ENCODE results near the gene TTF2. TPM values are rescaled to one million over a fixed set of nuclear protein-coding genes. Genes with fewer than 3 reads are reported as not detected.

The TTF2 gene
- total RNA-seq, 1 donor from 2014 or later, result 3.7 TPM

DNA sequence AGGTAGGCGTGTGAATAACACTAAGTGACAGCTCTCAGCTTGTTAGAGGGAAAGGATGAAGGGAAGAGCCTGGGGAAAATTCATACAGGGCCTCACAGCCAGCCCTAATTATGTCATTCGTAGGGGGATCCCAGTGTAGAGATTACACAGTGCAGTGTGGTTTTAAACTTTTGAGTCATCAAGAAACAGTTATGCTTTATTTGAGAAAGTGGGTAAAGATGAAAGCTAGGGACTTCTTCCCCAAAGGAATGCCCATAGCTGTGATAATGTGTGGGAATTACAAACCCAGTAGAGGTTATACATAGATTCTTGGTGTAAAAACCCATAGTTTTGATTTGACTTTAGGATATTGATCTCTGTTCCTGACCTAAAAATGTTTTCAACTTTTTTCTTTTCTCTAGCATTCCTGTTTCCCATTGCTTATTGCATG, 1.9 kb downstream of the TTF2 start:
- Histone ChIP-seq H3K27ac (ENCODE audit: low read depth, low read length) (no peak overlapping the region), H3K4me3 (ENCODE audit: low read length in 3 of 3) (no peak overlapping the region), H3K27me3 (ENCODE audit: control insufficient read depth in 3 of 3, insufficient read depth in 3 of 3, low read length in 3 of 3) (no peaks in the 10 kb centered on the region), H3K4me1 (ENCODE audit: control insufficient read depth in 3 of 3, insufficient read depth in 3 of 3, low read length in 3 of 3) (peaks cover 12 to 16% (median 12%) of the 10 kb centered on the region in 3 donors), H3K9me3 (ENCODE audit: control insufficient read depth in 3 of 3, low read length in 3 of 3) (no peaks in the 10 kb centered on the region), H3K9ac (ENCODE audit: low read depth in 1 of 3, low read length in 3 of 3) (no peak overlapping the region), H3K36me3 (ENCODE audit: control insufficient read depth in 3 of 3, insufficient read depth in 3 of 3, low read length in 3 of 3) (no peaks in the 10 kb centered on the region)

DNA sequence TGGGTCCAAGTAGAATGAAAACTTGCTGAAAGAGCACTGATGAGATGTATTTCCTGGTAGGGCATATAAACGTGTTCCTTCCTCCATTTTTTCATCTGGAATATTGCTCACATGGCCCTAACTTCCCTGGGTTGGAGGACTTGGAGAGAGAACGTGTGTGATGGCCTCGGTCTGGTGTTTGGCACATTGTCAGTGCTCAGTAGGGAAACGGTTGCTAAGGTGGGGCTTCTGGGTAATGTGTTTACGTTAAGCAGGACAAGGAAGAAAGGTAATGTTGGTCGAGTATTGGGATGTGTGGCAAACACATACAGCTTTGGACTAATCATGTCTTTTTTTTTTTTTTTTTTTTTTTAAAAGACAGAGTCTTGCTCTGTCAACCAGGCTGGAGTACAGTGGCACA, 6.2 kb downstream of the TTF2 start:
- no peaks in the 10 kb centered on the region for H3K27me3 ChIP-seq (ENCODE audit: control insufficient read depth in 3 of 3, insufficient read depth in 3 of 3, low read length in 3 of 3)
- no peak overlapping the region for H3K4me3 ChIP-seq (ENCODE audit: low read length in 3 of 3)
- H3K9ac ChIP-seq (ENCODE audit: low read depth in 1 of 3, low read length in 3 of 3), result no peak overlapping the region
- no peaks in the 10 kb centered on the region for H3K4me1 ChIP-seq (ENCODE audit: control insufficient read depth in 3 of 3, insufficient read depth in 3 of 3, low read length in 3 of 3)
- no peak overlapping the region for H3K27ac ChIP-seq (ENCODE audit: low read depth, low read length)
- H3K9me3 ChIP-seq (ENCODE audit: control insufficient read depth in 3 of 3, low read length in 3 of 3), result no peaks in the 10 kb centered on the region
- H3K36me3 ChIP-seq (ENCODE audit: control insufficient read depth in 3 of 3, insufficient read depth in 3 of 3, low read length in 3 of 3), result no peaks in the 10 kb centered on the region

DNA sequence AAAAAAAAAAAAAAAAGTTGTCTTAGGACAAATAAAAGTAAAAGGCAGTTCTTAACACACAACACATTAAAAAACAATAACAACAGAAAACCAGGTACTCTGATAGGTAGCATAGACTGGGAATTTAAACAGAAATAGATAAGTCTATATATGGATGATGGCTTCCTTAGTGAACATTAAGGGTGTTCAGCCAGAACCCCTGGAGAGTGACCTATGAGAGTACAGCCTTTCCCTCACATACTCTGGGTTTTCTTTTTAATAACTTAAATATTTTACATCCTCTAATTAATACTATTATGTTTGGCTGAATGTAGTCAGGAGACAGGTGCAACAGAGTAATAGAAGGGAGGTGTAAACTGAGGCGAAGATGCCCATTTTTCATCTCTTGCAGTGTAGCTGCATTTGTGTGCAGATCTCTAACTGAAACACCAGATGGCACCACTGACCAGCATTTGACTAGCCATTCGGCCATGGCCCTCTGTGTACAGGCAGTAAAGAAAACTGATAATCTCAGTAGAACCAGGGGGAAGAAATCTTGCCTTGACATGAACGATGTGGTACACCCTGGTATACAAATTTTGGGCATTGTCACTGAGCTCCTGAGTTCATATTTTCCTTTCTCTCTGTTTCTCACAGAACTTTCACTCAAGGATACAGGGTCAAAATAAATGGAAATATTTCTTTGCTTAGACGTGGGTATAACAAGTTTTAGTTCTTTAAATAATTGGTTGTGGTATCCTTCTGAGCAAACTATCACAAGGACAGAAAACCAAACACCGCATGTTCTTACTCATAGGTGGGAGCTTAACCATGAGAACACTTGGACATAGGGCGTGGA, 7.6 kb downstream of the TTF2 start:
- Histone ChIP-seq H3K9ac (ENCODE audit: low read depth in 1 of 3, low read length in 3 of 3) (no peak overlapping the region), H3K4me3 (ENCODE audit: low read length in 3 of 3) (no peak overlapping the region), H3K27me3 (ENCODE audit: control insufficient read depth in 3 of 3, insufficient read depth in 3 of 3, low read length in 3 of 3) (no peaks in the 10 kb centered on the region), H3K36me3 (ENCODE audit: control insufficient read depth in 3 of 3, insufficient read depth in 3 of 3, low read length in 3 of 3) (no peaks in the 10 kb centered on the region), H3K4me1 (ENCODE audit: control insufficient read depth in 3 of 3, insufficient read depth in 3 of 3, low read length in 3 of 3) (no peaks in the 10 kb centered on the region), H3K9me3 (ENCODE audit: control insufficient read depth in 3 of 3, low read length in 3 of 3) (no peaks in the 10 kb centered on the region), H3K27ac (ENCODE audit: low read depth, low read length) (no peak overlapping the region)

- H3K4me1 ChIP-seq (ENCODE audit: control insufficient read depth in 3 of 3, insufficient read depth in 3 of 3, low read length in 3 of 3), result no peaks in the 10 kb centered on the region
- no peaks in the 10 kb centered on the region for H3K36me3 ChIP-seq (ENCODE audit: control insufficient read depth in 3 of 3, insufficient read depth in 3 of 3, low read length in 3 of 3)
- no peaks in the 10 kb centered on the region for H3K9me3 ChIP-seq (ENCODE audit: control insufficient read depth in 3 of 3, low read length in 3 of 3)
- no peaks in the 10 kb centered on the region for H3K27me3 ChIP-seq (ENCODE audit: control insufficient read depth in 3 of 3, insufficient read depth in 3 of 3, low read length in 3 of 3)
- H3K9ac ChIP-seq (ENCODE audit: low read depth in 1 of 3, low read length in 3 of 3), result no peak overlapping the region
- no peak overlapping the region for H3K27ac ChIP-seq (ENCODE audit: low read depth, low read length)
- H3K4me3 ChIP-seq (ENCODE audit: low read length in 3 of 3), result no peak overlapping the region
These were observed 8.5 kb downstream of the TTF2 start for GRCh38 chr1:117068580-117068979.

GRCh38 chr1:117069220-117069844, 9.2 kb downstream of the TTF2 start:
- no peak overlapping the region for H3K9ac ChIP-seq (ENCODE audit: low read depth in 1 of 3, low read length in 3 of 3)
- no peaks in the 10 kb centered on the region for H3K9me3 ChIP-seq (ENCODE audit: control insufficient read depth in 3 of 3, low read length in 3 of 3)
- no peaks in the 10 kb centered on the region for H3K27me3 ChIP-seq (ENCODE audit: control insufficient read depth in 3 of 3, insufficient read depth in 3 of 3, low read length in 3 of 3)
- H3K4me3 ChIP-seq (ENCODE audit: low read length in 3 of 3), result no peak overlapping the region
- no peaks in the 10 kb centered on the region for H3K4me1 ChIP-seq (ENCODE audit: control insufficient read depth in 3 of 3, insufficient read depth in 3 of 3, low read length in 3 of 3)
- H3K27ac ChIP-seq (ENCODE audit: low read depth, low read length), result no peak overlapping the region
- H3K36me3 ChIP-seq (ENCODE audit: control insufficient read depth in 3 of 3, insufficient read depth in 3 of 3, low read length in 3 of 3), result no peaks in the 10 kb centered on the region

- H3K9ac ChIP-seq (ENCODE audit: low read depth in 1 of 3, low read length in 3 of 3), result no peak overlapping the region
- H3K27ac ChIP-seq (ENCODE audit: low read depth, low read length), result no peak overlapping the region
- H3K36me3 ChIP-seq (ENCODE audit: control insufficient read depth in 3 of 3, insufficient read depth in 3 of 3, low read length in 3 of 3), result peaks cover 0 to under 1% (median 0%) of the 10 kb centered on the region in 3 donors
- no peaks in the 10 kb centered on the region for H3K4me1 ChIP-seq (ENCODE audit: control insufficient read depth in 3 of 3, insufficient read depth in 3 of 3, low read length in 3 of 3)
- no peaks in the 10 kb centered on the region for H3K27me3 ChIP-seq (ENCODE audit: control insufficient read depth in 3 of 3, insufficient read depth in 3 of 3, low read length in 3 of 3)
- no peak overlapping the region for H3K4me3 ChIP-seq (ENCODE audit: low read length in 3 of 3)
- no peaks in the 10 kb centered on the region for H3K9me3 ChIP-seq (ENCODE audit: control insufficient read depth in 3 of 3, low read length in 3 of 3)
These were observed 10.0 kb downstream of the TTF2 start for GRCh38 chr1:117070124-117070523.

DNA sequence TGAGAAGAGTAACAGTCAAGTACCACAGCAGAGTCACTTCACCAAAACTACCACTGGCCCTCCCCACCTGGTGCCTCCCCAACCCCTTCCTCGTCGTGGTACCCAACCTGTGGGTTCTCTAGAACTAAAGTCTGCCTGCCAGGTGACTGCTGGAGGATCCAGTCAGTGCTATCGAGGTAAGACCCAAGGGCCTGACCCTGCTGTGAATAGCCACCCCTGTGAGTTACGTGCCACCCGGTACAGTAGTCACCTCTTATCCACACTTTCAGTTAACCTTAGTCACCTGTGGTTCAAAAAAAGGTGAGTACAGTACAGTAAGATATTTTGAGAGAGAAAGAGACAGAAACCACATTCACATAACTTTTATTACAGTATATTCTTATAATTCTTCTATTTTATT, 16.5 kb downstream of the TTF2 start:
- Histone ChIP-seq H3K9ac (ENCODE audit: low read depth in 1 of 3, low read length in 3 of 3) (no peak overlapping the region), H3K27me3 (ENCODE audit: control insufficient read depth in 3 of 3, insufficient read depth in 3 of 3, low read length in 3 of 3) (no peaks in the 10 kb centered on the region), H3K36me3 (ENCODE audit: control insufficient read depth in 3 of 3, insufficient read depth in 3 of 3, low read length in 3 of 3) (peaks cover 6 to 24% (median 16%) of the 10 kb centered on the region in 3 donors), H3K4me1 (ENCODE audit: control insufficient read depth in 3 of 3, insufficient read depth in 3 of 3, low read length in 3 of 3) (no peaks in the 10 kb centered on the region), H3K4me3 (ENCODE audit: low read length in 3 of 3) (no peak overlapping the region), H3K27ac (ENCODE audit: low read depth, low read length) (no peak overlapping the region), H3K9me3 (ENCODE audit: control insufficient read depth in 3 of 3, low read length in 3 of 3) (no peaks in the 10 kb centered on the region)

- H3K36me3 ChIP-seq (ENCODE audit: control insufficient read depth in 3 of 3, insufficient read depth in 3 of 3, low read length in 3 of 3), result peaks cover 6 to 28% (median 20%) of the 10 kb centered on the region in 3 donors
These were observed 17.1 kb downstream of the TTF2 start for GRCh38 chr1:117077267-117077666.

DNA sequence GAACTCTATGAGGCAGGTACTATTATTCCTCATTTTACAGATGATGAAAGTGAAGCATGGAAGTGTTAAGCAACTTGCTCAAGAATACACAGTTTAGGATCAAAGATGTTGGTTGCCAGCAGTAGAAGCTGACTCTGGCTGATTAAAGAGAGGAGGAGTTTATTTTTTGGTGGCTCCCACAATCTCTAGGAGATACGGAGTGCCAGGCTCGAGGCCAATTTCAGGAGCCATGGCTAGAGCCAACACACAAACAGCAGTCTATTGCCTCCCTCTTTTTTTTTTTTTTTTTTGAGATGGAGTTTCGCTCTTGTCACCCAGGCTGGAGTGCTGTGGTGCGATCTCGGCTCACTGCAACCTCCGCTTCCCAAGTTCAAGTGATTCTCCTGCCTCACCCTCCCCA, 19.6 kb downstream of the TTF2 start:
- Histone ChIP-seq H3K9ac (ENCODE audit: low read depth in 1 of 3, low read length in 3 of 3) (no peak overlapping the region), H3K9me3 (ENCODE audit: control insufficient read depth in 3 of 3, low read length in 3 of 3) (no peaks in the 10 kb centered on the region), H3K36me3 (ENCODE audit: control insufficient read depth in 3 of 3, insufficient read depth in 3 of 3, low read length in 3 of 3) (peaks cover 6 to 33% (median 25%) of the 10 kb centered on the region in 3 donors), H3K27ac (ENCODE audit: low read depth, low read length) (no peak overlapping the region), H3K4me1 (ENCODE audit: control insufficient read depth in 3 of 3, insufficient read depth in 3 of 3, low read length in 3 of 3) (no peaks in the 10 kb centered on the region), H3K4me3 (ENCODE audit: low read length in 3 of 3) (no peak overlapping the region), H3K27me3 (ENCODE audit: control insufficient read depth in 3 of 3, insufficient read depth in 3 of 3, low read length in 3 of 3) (no peaks in the 10 kb centered on the region)

More at GRCh38 chr1:117077267-117077666, 17.1 kb downstream of the TTF2 start:
- Histone ChIP-seq H3K4me3 (ENCODE audit: low read length in 3 of 3) (no peak overlapping the region), H3K9me3 (ENCODE audit: control insufficient read depth in 3 of 3, low read length in 3 of 3) (no peaks in the 10 kb centered on the region), H3K9ac (ENCODE audit: low read depth in 1 of 3, low read length in 3 of 3) (no peak overlapping the region), H3K27me3 (ENCODE audit: control insufficient read depth in 3 of 3, insufficient read depth in 3 of 3, low read length in 3 of 3) (no peaks in the 10 kb centered on the region), H3K4me1 (ENCODE audit: control insufficient read depth in 3 of 3, insufficient read depth in 3 of 3, low read length in 3 of 3) (no peaks in the 10 kb centered on the region), H3K27ac (ENCODE audit: low read depth, low read length) (no peak overlapping the region)

- H3K27me3 ChIP-seq (ENCODE audit: control insufficient read depth in 3 of 3, insufficient read depth in 3 of 3, low read length in 3 of 3), result no peaks in the 10 kb centered on the region
- H3K9ac ChIP-seq (ENCODE audit: low read depth in 1 of 3, low read length in 3 of 3), result no peak overlapping the region
- no peak overlapping the region for H3K27ac ChIP-seq (ENCODE audit: low read depth, low read length)
- H3K9me3 ChIP-seq (ENCODE audit: control insufficient read depth in 3 of 3, low read length in 3 of 3), result no peaks in the 10 kb centered on the region
- no peak overlapping the region for H3K4me3 ChIP-seq (ENCODE audit: low read length in 3 of 3)
- H3K36me3 ChIP-seq (ENCODE audit: control insufficient read depth in 3 of 3, insufficient read depth in 3 of 3, low read length in 3 of 3), result peaks cover 0 to 15% (median 12%) of the 10 kb centered on the region in 3 donors
- H3K4me1 ChIP-seq (ENCODE audit: control insufficient read depth in 3 of 3, insufficient read depth in 3 of 3, low read length in 3 of 3), result no peaks in the 10 kb centered on the region
These were observed 24.1 kb downstream of the TTF2 start for GRCh38 chr1:117084231-117084630.

All from skeletal muscle tissue (tissue), 4 donors.